SK-N-SH treated with all-trans-retinoic acid at 6 μM for 48 hours (cell line): ENCODE measurements around the gene CRACR2B.

Experiments
- ATAC-seq: fragments of 200-7000 bp; cut with Tn5 transposase; 3 replicates; pipeline ENCODE4 v1.9.1; 2020; ENCODE audit warnings: mild to moderate bottlenecking, moderate library complexity
- ARNTL ChIP-seq: fragments of 450-650 bp; formaldehyde crosslinking; IDR thresholded peaks from 2 replicates; pipeline ENCODE4 v1.5.0; 2020; ENCODE audit warnings: low read depth, mild to moderate bottlenecking, moderate library complexity, borderline replicate concordance
- BACH2 ChIP-seq: fragments of 250-450 bp; sonication (Bioruptor Pico); IDR thresholded peaks from 2 replicates; pipeline ENCODE4 v1.9.0; 2021; ENCODE audit warnings: mild to moderate bottlenecking, borderline replicate concordance
- CSDC2 ChIP-seq: fragments of 250-450 bp; sonication (Bioruptor Pico); IDR thresholded peaks from 2 replicates; pipeline ENCODE4 v1.5.0; 2020; ENCODE audit warnings: mild to moderate bottlenecking, moderate library complexity
- ESRRG ChIP-seq: fragments of 250-450 bp; sonication (Bioruptor Pico); IDR thresholded peaks from 2 replicates; pipeline ENCODE4 v1.6.1; 2021; ENCODE audit warnings: mild to moderate bottlenecking
- GLIS3 ChIP-seq: fragments of 250-450 bp; sonication (Bioruptor Pico); IDR thresholded peaks from 2 replicates; pipeline ENCODE4 v1.5.0; 2020; ENCODE audit warnings: mild to moderate bottlenecking, moderate library complexity
- ISL1 ChIP-seq: fragments of 250-450 bp; sonication (Bioruptor Pico); IDR thresholded peaks from 2 replicates; pipeline ENCODE4 v2.1.2; 2022; ENCODE audit warnings: mild to moderate bottlenecking, moderate library complexity
- PATZ1 ChIP-seq: fragments of 250-450 bp; sonication (Bioruptor Pico); IDR thresholded peaks from 2 replicates; pipeline ENCODE4 v1.8.0; 2020; ENCODE audit warnings: mild to moderate bottlenecking, moderate library complexity, borderline replicate concordance
- POU6F1 ChIP-seq: fragments of 250-450 bp; sonication (Bioruptor Pico); IDR thresholded peaks from 2 replicates; pipeline ENCODE4 v1.8.0; 2021; ENCODE audit warnings: low read depth, mild to moderate bottlenecking, moderate library complexity, borderline replicate concordance
- RARB ChIP-seq: fragments of 250-450 bp; sonication (Bioruptor Pico); IDR thresholded peaks from 2 replicates; pipeline ENCODE4 v1.8.0; 2021; ENCODE audit warnings: mild to moderate bottlenecking, moderate library complexity
- SNAI2 ChIP-seq: fragments of 250-450 bp; sonication (Bioruptor Pico); IDR thresholded peaks from 2 replicates; pipeline ENCODE4 v1.5.0; 2020; ENCODE audit warnings: mild to moderate bottlenecking, moderate library complexity
- TCF4 ChIP-seq: fragments of 250-450 bp; sonication (Bioruptor Pico); IDR thresholded peaks from 2 replicates; pipeline ENCODE4 v1.8.0; 2021; ENCODE audit warnings: mild to moderate bottlenecking, moderate library complexity, borderline replicate concordance
- TOX ChIP-seq: fragments of 250-450 bp; sonication (Bioruptor Pico); IDR thresholded peaks from 2 replicates; pipeline ENCODE4 v1.8.0; 2021; ENCODE audit warnings: mild to moderate bottlenecking, moderate library complexity, borderline replicate concordance
- TSHZ2 ChIP-seq: fragments of 250-450 bp; sonication (Bioruptor Pico); IDR thresholded peaks from 2 replicates; pipeline ENCODE4 v1.5.0; 2020; ENCODE audit warnings: mild to moderate bottlenecking, moderate library complexity
- ZC3H10 ChIP-seq: fragments of 250-450 bp; sonication (Bioruptor Pico); IDR thresholded peaks from 2 replicates; pipeline ENCODE4 v1.5.1; 2021; ENCODE audit warnings: mild to moderate bottlenecking, moderate library complexity
- ZFP3 ChIP-seq: fragments of 250-450 bp; sonication (Bioruptor Pico); IDR thresholded peaks from 2 replicates; pipeline ENCODE4 v1.5.0; 2020; ENCODE audit warnings: mild to moderate bottlenecking, moderate library complexity
- ZFP30 ChIP-seq: fragments of 450-650 bp; formaldehyde crosslinking; IDR thresholded peaks from 2 replicates; pipeline ENCODE4 v1.5.0; 2022; ENCODE audit warnings: mild to moderate bottlenecking, moderate library complexity
- ZNF565 ChIP-seq: fragments of 450-650 bp; formaldehyde crosslinking; conservative IDR thresholded peaks from 2 replicates; pipeline ENCODE4 v1.5.0; 2020; ENCODE audit warnings: low read depth, mild to moderate bottlenecking, moderate library complexity
- ZNF70 ChIP-seq: fragments of 450-650 bp; formaldehyde crosslinking; IDR thresholded peaks from 2 replicates; pipeline ENCODE4 v1.5.0; 2020; ENCODE audit warnings: mild to moderate bottlenecking, moderate library complexity
- TF ChIP-seq, protein P1 (sequence below): fragments of 250-450 bp; sonication (Bioruptor Pico); IDR thresholded peaks from 2 replicates; pipeline ENCODE4 v1.5.1; 2021; ENCODE audit warnings: mild to moderate bottlenecking, moderate library complexity

CRACR2B gene

DNA sequence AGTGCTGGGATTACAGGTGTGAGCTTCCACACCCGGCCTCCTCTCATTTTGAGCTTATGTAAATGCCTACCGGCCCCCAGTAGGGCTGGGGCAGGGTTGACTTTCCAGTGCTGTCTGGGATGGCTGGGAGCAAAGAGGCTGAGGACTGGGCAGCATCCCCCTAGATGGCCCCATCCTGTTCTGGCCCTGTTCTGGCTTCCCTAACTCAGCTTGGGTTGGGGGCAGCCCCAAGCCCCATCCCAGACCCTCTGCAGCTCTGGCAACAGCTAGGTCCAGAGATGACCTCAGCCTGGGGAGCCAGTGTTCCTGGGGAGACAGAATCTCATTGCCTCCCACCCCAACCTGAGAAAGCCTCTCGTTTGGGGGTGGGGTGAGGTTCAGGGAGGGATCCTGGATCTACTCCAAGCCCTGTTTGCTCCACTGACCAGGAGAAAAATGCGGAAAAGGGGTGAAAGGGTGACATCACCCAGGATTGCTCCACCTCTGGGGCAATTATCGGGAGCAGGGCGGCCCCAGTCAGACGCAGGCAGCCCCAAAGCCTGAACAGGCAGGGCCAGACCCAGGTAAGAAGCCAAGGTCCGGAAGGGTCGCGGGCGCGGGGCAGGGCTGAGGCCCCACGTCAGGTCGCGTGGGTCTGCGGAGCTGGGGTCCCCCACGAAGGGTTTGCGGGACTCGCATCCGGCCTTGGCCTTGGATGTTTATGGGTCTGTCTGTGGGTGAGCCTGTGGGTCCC lies 9.2 kb upstream of the CRACR2B start, which contains the start of gene PNPLA2:
Gene PNPLA2, plus strand, starts transcription at position 519 of the 733 bp plus-strand sequence. CDS start 805 bp downstream, outside the sequence.
- no peak for ATAC-seq
- TF ChIP-seq ZC3H10 (CRISPR knock-in tag): no peak
- TF ChIP-seq CSDC2 (CRISPR knock-in tag): no peak
- no peak for TF ChIP-seq POU6F1 (CRISPR knock-in tag)
- no peak for TF ChIP-seq ZNF565 (CRISPR knock-in tag)
- TF ChIP-seq RARB (CRISPR knock-in tag): no peak
- TF ChIP-seq, protein P1, sequence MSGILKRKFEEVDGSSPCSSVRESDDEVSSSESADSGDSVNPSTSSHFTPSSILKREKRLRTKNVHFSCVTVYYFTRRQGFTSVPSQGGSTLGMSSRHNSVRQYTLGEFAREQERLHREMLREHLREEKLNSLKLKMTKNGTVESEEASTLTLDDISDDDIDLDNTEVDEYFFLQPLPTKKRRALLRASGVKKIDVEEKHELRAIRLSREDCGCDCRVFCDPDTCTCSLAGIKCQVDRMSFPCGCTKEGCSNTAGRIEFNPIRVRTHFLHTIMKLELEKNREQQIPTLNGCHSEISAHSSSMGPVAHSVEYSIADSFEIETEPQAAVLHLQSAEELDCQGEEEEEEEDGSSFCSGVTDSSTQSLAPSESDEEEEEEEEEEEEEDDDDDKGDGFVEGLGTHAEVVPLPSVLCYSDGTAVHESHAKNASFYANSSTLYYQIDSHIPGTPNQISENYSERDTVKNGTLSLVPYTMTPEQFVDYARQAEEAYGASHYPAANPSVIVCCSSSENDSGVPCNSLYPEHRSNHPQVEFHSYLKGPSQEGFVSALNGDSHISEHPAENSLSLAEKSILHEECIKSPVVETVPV: no peak
- no peak for TF ChIP-seq PATZ1 (CRISPR knock-in tag)
- no peak for TF ChIP-seq TSHZ2
- no peak for TF ChIP-seq GLIS3 (CRISPR knock-in tag)
- no peak for TF ChIP-seq TOX
- no peak for TF ChIP-seq BACH2 (CRISPR knock-in tag)
- TF ChIP-seq ARNTL (CRISPR knock-in tag): no peak
- TF ChIP-seq ZNF70: no peak
- no peak for TF ChIP-seq SNAI2
- no peak for TF ChIP-seq ZFP3 (CRISPR knock-in tag)

DNA sequence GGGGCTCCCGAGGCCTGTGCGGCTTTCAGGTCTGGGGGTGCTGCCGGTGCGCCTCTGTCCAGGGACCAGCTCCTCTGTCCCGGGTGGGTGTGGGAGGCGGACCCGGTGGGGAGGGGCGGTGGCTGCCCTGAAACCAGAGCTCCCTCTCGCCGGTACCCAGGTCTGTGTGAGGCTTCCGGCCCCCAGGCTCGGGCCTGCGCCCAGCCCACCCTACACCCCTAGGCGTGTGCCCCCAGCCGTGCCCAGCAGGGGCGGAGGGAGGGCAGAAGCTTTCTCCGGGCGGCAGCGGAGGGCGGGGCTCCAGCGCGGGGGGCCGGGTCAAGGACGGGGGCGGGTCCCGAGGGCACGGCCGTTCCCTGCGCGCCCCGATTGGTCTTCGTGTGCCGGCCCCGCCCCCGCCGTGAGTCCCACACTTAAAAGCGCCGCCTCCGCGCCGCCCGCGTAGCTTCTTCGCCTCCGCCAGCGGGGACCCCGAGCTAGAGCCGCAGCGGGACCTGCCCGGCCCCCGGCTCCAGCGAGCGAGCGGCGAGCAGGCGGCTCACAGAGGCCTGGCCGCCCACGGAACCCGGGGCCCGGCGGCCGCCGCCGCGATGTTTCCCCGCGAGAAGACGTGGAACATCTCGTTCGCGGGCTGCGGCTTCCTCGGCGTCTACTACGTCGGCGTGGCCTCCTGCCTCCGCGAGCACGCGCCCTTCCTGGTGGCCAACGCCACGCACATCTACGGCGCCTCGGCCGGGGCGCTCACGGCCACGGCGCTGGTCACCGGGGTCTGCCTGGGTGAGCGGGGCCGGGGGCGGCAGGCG lies 8.4 kb upstream of the CRACR2B start:
- TF ChIP-seq BACH2 (CRISPR knock-in tag): no peak
- TF ChIP-seq SNAI2: no peak
- 0 out of 2 replicates have a peak, but pooled peaks have one; percentile 33 for TF ChIP-seq ZFP3 (CRISPR knock-in tag)
- TF ChIP-seq TCF4 (CRISPR knock-in tag): no peak
- peak; percentile 74 for ATAC-seq

GRCh38 chr11:819943-820649 lies 7.6 kb upstream of the CRACR2B start:
- peak; percentile 56 for ATAC-seq
- TF ChIP-seq ISL1 (CRISPR knock-in tag) (no peak), TCF4 (CRISPR knock-in tag) (no peak), POU6F1 (CRISPR knock-in tag) (no peak), RARB (CRISPR knock-in tag) (no peak), SNAI2 (no peak), ZFP30 (CRISPR knock-in tag) (no peak), ESRRG (CRISPR knock-in tag) (no peak), ARNTL (CRISPR knock-in tag) (no peak)
- TF ChIP-seq, all 23 proteins: peak for 0
